Prostate gland (tissue), 2 donors: ENCODE data around the gene CASD1. TPM values are rescaled to one million over a fixed set of nuclear protein-coding genes. Genes with fewer than 3 reads are reported as not detected.

ENCODE experiments used
- DNase-seq: peaks from one replicate; pipeline ENCODE4 v3.0.0-alpha.2; 2019; ENCODE audit warnings: low spot score
- H3K27ac ChIP-seq, 2 donors: fragments of 200-600 bp; sonication (generic); 2 replicates each; pipeline ENCODE4 v1.5.1; 2017 to 2019
- H3K27me3 ChIP-seq: fragments of 200-600 bp; sonication (generic); replicated peaks from 2 replicates; pipeline ENCODE4 v1.5.1; 2019; ENCODE audit not compliant: insufficient read depth
- H3K36me3 ChIP-seq, 2 donors: fragments of 200-600 bp; sonication (generic); 1 replicate in 1 of 2; 2 replicates in 1 of 2; pipeline versions ENCODE4 v1.5.1 to v1.8.1; 2017 to 2019
- H3K4me1 ChIP-seq: fragments of 200-600 bp; sonication (generic); replicated peaks from 2 replicates; pipeline ENCODE4 v1.5.1; 2019
- H3K4me3 ChIP-seq, 2 donors: fragments of 200-600 bp; sonication (generic); 2 replicates each; pipeline ENCODE4 v1.5.1; 2017 to 2019
- H3K9me3 ChIP-seq: fragments of 200-600 bp; sonication (generic); 2 replicates; pipeline ENCODE4 v1.5.1; 2017
- POLR2A ChIP-seq: fragments of 450-650 bp; IDR thresholded peaks from one replicate; pipeline ENCODE4 v1.6.1; 2016; ENCODE audit warnings: antibody characterized with exemption, mild to moderate bottlenecking
- POLR2AphosphoS5 ChIP-seq: sonication (generic); formaldehyde crosslinking; IDR thresholded peaks from one replicate; pipeline ENCODE4 v1.6.1; 2017; ENCODE audit warnings: antibody characterized with exemption
- WGBS: methylation state at CpG from one replicate; pipeline ENCODE4 v1.1.5; 2018; 5-methylcytosine and 5-hydroxymethylcytosine counted together
- intact Hi-C: fragments of 100-400 bp; cut with DNase I; formaldehyde crosslinking; loops from one replicate; pipeline ENCODE4 v1.14.2; 2022
- total RNA-seq, 2 donors: library from RNA; depleted of rRNA; stranded (reverse); fragments of >200 nt; gene quantifications; one replicate each; pipeline ENCODE4 v1.1.0, GENCODE V29; 2016
- TF ChIP-seq, protein P1 (sequence below), 4 experiments: fragments of 200-600 bp in 2 of 4; fragments of 450-650 bp in 2 of 4; sonication (generic) in 2 of 4; IDR thresholded peaks; 1 replicate in 3 of 4; 2 replicates in 1 of 4; pipeline ENCODE4 v1.5.1; 2016 to 2019; ENCODE audit warnings: antibody characterized with exemption in 4 of 4, mild to moderate bottlenecking in 2 of 4, moderate library complexity in 2 of 4

Gene CASD1
- total RNA-seq, 2 donors from 2014 or later: 31.2 to 35.6 TPM

DNA sequence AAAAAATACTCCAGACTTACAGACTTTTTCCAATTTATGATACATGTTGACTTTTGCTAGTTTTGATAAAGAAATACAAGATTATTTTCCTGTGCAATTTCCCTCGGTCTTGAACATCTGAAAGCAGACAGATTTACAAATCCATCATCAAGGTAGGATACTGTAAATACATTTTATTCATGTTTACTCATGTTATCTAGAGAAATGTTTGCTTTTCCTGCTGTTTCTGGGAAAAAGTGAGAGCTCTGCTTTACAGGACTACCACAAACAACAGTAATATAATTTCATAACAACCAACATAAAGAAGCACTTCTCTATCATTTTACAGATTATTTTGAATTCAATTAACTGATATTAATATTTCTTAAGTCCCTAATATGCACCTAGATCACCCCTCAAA, 31.7 kb upstream of the CASD1 start:
- no peak overlapping the region for H3K4me3 ChIP-seq
- H3K36me3 ChIP-seq: no peaks in the 10 kb centered on the region
- H3K4me1 ChIP-seq: no peaks in the 10 kb centered on the region
- no peak overlapping the region for H3K27ac ChIP-seq
- TF ChIP-seq POLR2A: no peak
- no peak for TF ChIP-seq POLR2AphosphoS5
- TF ChIP-seq, protein P1, sequence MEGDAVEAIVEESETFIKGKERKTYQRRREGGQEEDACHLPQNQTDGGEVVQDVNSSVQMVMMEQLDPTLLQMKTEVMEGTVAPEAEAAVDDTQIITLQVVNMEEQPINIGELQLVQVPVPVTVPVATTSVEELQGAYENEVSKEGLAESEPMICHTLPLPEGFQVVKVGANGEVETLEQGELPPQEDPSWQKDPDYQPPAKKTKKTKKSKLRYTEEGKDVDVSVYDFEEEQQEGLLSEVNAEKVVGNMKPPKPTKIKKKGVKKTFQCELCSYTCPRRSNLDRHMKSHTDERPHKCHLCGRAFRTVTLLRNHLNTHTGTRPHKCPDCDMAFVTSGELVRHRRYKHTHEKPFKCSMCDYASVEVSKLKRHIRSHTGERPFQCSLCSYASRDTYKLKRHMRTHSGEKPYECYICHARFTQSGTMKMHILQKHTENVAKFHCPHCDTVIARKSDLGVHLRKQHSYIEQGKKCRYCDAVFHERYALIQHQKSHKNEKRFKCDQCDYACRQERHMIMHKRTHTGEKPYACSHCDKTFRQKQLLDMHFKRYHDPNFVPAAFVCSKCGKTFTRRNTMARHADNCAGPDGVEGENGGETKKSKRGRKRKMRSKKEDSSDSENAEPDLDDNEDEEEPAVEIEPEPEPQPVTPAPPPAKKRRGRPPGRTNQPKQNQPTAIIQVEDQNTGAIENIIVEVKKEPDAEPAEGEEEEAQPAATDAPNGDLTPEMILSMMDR (IDR thresholded peaks at IDR 0.05): no peak
- no peaks in the 10 kb centered on the region for H3K9me3 ChIP-seq
- intact Hi-C loops: no loop called here
- no peaks in the 10 kb centered on the region for H3K27me3 ChIP-seq
- 40% methylated on average over 1 of the region's 1 CpG for WGBS
- no peak for DNase-seq

DNA sequence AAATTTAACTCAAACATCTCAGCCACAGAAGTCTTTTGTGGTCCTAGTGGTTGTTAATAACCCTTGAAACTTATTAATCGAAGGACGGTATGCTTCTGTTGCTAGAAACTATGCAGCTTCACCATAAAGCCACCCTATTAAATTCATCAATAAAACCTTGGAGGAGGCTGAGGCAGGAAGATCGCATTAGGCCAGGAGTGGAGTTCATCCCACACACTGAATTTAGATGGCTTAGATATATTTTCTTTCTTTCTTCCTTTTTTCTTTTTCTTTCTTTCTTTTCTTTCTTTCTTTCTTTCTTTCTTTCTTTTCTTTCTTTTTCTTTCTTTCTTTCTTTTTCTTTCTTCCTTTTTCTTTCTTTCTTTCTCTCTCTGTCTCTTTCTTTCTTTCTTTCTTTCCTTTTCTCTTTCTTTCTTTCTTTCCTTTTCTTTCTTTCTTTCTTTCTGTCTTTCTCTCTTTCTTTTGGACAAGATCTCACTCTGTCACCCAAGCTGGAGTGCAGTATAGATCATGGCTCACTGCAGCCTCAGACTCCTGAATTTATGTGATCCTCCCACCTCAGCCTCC, 30.9 kb upstream of the CASD1 start:
- no peak for DNase-seq
- H3K27me3 ChIP-seq: no peaks in the 10 kb centered on the region
- intact Hi-C loops: no loop called here
- H3K36me3 ChIP-seq: no peaks in the 10 kb centered on the region
- no peak overlapping the region for H3K27ac ChIP-seq
- TF ChIP-seq, protein P1 (IDR thresholded peaks at IDR 0.05): no peak
- TF ChIP-seq POLR2AphosphoS5 (no peak), POLR2A (no peak)
- H3K9me3 ChIP-seq: no peaks in the 10 kb centered on the region
- no peak overlapping the region for H3K4me3 ChIP-seq
- H3K4me1 ChIP-seq: no peaks in the 10 kb centered on the region
- 54% methylated on average over 3 of the region's 3 CpGs for WGBS

DNA sequence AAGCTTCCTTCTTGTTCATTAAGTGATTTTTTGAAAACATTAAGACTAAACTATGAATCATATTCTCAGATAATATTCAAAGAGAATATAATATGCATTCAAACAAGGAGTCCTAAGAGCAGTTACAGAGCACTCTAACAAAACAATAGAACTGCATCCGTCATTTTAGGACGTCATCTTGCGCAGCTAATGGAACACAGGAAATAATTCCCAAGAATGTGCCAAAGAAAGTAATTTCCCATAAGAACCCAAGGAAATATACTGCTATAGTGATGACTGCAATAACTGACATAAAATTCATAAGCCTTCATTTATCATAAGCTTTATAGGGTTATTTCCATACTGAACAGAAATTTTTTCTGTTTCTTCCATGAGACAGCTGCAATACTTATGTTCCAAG, 28.3 kb upstream of the CASD1 start:
- intact Hi-C loops: no loop called here
- WGBS: 76% methylated on average over 3 of the region's 3 CpGs

DNA sequence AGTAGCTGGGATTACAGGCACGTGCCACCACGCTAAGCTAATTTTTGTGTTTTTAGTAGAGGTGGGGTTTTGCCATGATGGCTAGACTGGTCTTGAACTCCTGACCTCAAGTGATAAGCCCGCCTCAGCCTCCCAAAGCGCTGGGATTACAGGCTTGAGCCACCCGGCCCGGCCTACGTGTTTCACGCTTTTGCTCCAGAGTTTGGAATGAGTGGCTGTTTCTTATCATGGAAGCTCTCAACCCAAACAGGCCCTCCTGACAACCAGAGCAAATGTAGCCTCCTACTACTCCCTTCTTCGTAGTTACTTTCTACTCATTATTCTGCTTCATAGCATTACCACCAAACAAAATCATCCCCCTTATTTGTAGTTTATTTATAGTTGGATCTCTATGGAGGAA, 26.8 kb upstream of the CASD1 start:
- WGBS: 91% methylated on average over 9 of the region's 9 CpGs
- Histone ChIP-seq H3K4me3 (no peak overlapping the region), H3K4me1 (no peaks in the 10 kb centered on the region), H3K36me3 (no peaks in the 10 kb centered on the region), H3K27me3 (no peaks in the 10 kb centered on the region), H3K9me3 (no peaks in the 10 kb centered on the region), H3K27ac (no peak overlapping the region)
- no peak for TF ChIP-seq POLR2A
- no peak for DNase-seq
- intact Hi-C loops: no loop called here

More for the DNA sequence above, 28.3 kb upstream of the CASD1 start:
- no peaks in the 10 kb centered on the region for H3K9me3 ChIP-seq
- DNase-seq: no peak
- TF ChIP-seq, protein P1 (IDR thresholded peaks at IDR 0.05): no peak
- TF ChIP-seq POLR2A (no peak), POLR2AphosphoS5 (no peak)
- no peak overlapping the region for H3K4me3 ChIP-seq
- no peak overlapping the region for H3K27ac ChIP-seq
- H3K36me3 ChIP-seq: no peaks in the 10 kb centered on the region
- H3K27me3 ChIP-seq: no peaks in the 10 kb centered on the region
- no peaks in the 10 kb centered on the region for H3K4me1 ChIP-seq

DNA sequence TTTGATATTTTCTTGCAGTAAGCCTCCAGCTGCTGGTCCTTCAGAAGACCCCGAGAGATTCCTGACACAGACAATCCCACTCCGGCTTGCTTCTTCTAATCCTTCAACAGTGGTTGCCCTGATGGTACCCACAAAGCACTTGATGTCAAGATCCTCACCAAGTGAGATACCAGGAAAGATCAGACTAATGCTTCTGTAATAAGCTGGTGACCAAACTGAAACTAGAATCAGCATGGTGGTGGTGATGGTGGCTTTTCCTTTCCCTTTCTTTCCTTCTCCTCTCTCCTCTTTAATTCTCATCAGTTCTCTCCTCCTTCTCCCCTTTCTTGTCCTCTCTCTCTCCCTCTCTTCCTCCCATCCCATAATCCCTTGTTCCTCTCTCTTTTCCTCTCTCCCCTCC, 25.8 kb upstream of the CASD1 start:
- Histone ChIP-seq H3K27me3 (no peaks in the 10 kb centered on the region), H3K27ac (no peak overlapping the region), H3K36me3 (no peaks in the 10 kb centered on the region), H3K4me3 (no peak overlapping the region), H3K4me1 (no peaks in the 10 kb centered on the region), H3K9me3 (no peaks in the 10 kb centered on the region)
- 100% methylated on average over 2 of the region's 2 CpGs for WGBS
- TF ChIP-seq, protein P1 (IDR thresholded peaks at IDR 0.05): no peak
- TF ChIP-seq POLR2A (no peak), POLR2AphosphoS5 (no peak)
- no peak for DNase-seq
- intact Hi-C loops: no loop called here
